IPS DF 6.9 (cell line): Measurements from ENCODE around the gene GRM2.

Source experiments
- DNase-seq: peaks from one replicate; pipeline ENCODE4 v3.0.0-alpha.2; 2013; ENCODE audit warnings: low read depth, low spot score
- H3K27ac ChIP-seq: one replicate; pipeline ENCODE4 v1.5.1; 2013; ENCODE audit warnings: low read length, control low read depth
- H3K27me3 ChIP-seq: 2 replicates; pipeline ENCODE4 v1.6.1; 2013; ENCODE audit warnings: mild to moderate bottlenecking, low read length; ENCODE audit not compliant: control insufficient read depth, insufficient read depth
- H3K36me3 ChIP-seq: 2 replicates; pipeline ENCODE4 v1.6.1; 2013; ENCODE audit warnings: low read length; ENCODE audit not compliant: control insufficient read depth, insufficient read depth
- H3K4me1 ChIP-seq: 2 replicates; pipeline ENCODE4 v1.6.1; 2013; ENCODE audit warnings: low read length; ENCODE audit not compliant: control insufficient read depth, insufficient read depth
- H3K4me3 ChIP-seq: 2 replicates; pipeline ENCODE4 v1.5.1; 2013; ENCODE audit warnings: mild to moderate bottlenecking, low read length
- H3K9me3 ChIP-seq: 2 replicates; pipeline ENCODE4 v1.6.1; 2013; ENCODE audit warnings: low read length, inconsistent platforms; ENCODE audit not compliant: control insufficient read depth, insufficient read depth
- WGBS: extraction: QIAGEN DNeasy Blood & Tissue Kit; methylation state at CpG from one replicate; pipeline ENCODE4 v1.1.7; 2013; ENCODE audit warnings: mixed read lengths, missing lambda C conversion rate; ENCODE audit not compliant: insufficient read length, insufficient coverage; 5-methylcytosine and 5-hydroxymethylcytosine counted together

Gene GRM2

GRCh38 chr3:51715231-51715976, 8.5 kb downstream of the GRM2 start:
- H3K27me3 ChIP-seq: no peaks in the 10 kb centered on the region
- H3K27ac ChIP-seq: no peak overlapping the region
- H3K4me1 ChIP-seq: no peaks in the 10 kb centered on the region; the same call in 1 of the 2 replicates
- no peaks in the 10 kb centered on the region for H3K36me3 ChIP-seq
- no peaks in the 10 kb centered on the region for H3K9me3 ChIP-seq
- H3K4me3 ChIP-seq: no peak overlapping the region
- no peak for DNase-seq
- WGBS: no CpG with 5 or more reads among the region's 36 CpGs

- no peaks in the 10 kb centered on the region for H3K27me3 ChIP-seq
- DNase-seq: no peak
- H3K27ac ChIP-seq: no peak overlapping the region
- WGBS: no CpG with 5 or more reads among the region's 8 CpGs
- H3K4me1 ChIP-seq: no peaks in the 10 kb centered on the region; the same call in 1 of the 2 replicates
- no peaks in the 10 kb centered on the region for H3K9me3 ChIP-seq
- H3K36me3 ChIP-seq: no peaks in the 10 kb centered on the region
- H3K4me3 ChIP-seq: no peak overlapping the region
Observed at GRCh38 chr3:51715977-51716294, 9.1 kb downstream of the GRM2 start.

GRCh38 chr3:51716805-51717204, 9.9 kb downstream of the GRM2 start:
- Histone ChIP-seq H3K9me3 (no peaks in the 10 kb centered on the region), H3K27ac (no peak overlapping the region), H3K27me3 (no peaks in the 10 kb centered on the region), H3K4me3 (no peak overlapping the region), H3K4me1 (no peaks in the 10 kb centered on the region; the same call in 1 of the 2 replicates), H3K36me3 (no peaks in the 10 kb centered on the region)
- no peak for DNase-seq
- no CpG with 5 or more reads among the region's 5 CpGs for WGBS

- H3K4me1 ChIP-seq: no peaks in the 10 kb centered on the region; the same call in none of the 2 replicates
- no peaks in the 10 kb centered on the region for H3K36me3 ChIP-seq
- no peak overlapping the region for H3K27ac ChIP-seq
- no peak overlapping the region for H3K4me3 ChIP-seq
- no peaks in the 10 kb centered on the region for H3K9me3 ChIP-seq
- no CpG with 5 or more reads among the region's 10 CpGs for WGBS
- no peak for DNase-seq
- H3K27me3 ChIP-seq: no peaks in the 10 kb centered on the region
Observed at GRCh38 chr3:51717446-51717845, 10.6 kb downstream of the GRM2 start.

GRCh38 chr3:51717947-51718346, 11.1 kb downstream of the GRM2 start:
- no peak overlapping the region for H3K4me3 ChIP-seq
- WGBS: no CpG with 5 or more reads among the region's 7 CpGs
- no peak for DNase-seq
- no peak overlapping the region for H3K27ac ChIP-seq
- H3K36me3 ChIP-seq: no peaks in the 10 kb centered on the region
- H3K27me3 ChIP-seq: no peaks in the 10 kb centered on the region
- no peaks in the 10 kb centered on the region for H3K9me3 ChIP-seq
- H3K4me1 ChIP-seq: no peaks in the 10 kb centered on the region; the same call in none of the 2 replicates

- Histone ChIP-seq H3K36me3 (no peaks in the 10 kb centered on the region), H3K4me1 (no peaks in the 10 kb centered on the region; the same call in none of the 2 replicates), H3K27me3 (no peaks in the 10 kb centered on the region), H3K9me3 (no peaks in the 10 kb centered on the region), H3K27ac (no peak overlapping the region), H3K4me3 (no peak overlapping the region)
- peak; percentile 64 for DNase-seq
- no CpG with 5 or more reads among the region's 16 CpGs for WGBS
Observed at GRCh38 chr3:51718547-51719409, 11.9 kb downstream of the GRM2 start.

GRCh38 chr3:51719410-51720025, 12.7 kb downstream of the GRM2 start:
- WGBS: no CpG with 5 or more reads among the region's 5 CpGs
- Histone ChIP-seq H3K4me3 (no peak overlapping the region), H3K27me3 (no peaks in the 10 kb centered on the region), H3K4me1 (no peaks in the 10 kb centered on the region; the same call in none of the 2 replicates), H3K9me3 (no peaks in the 10 kb centered on the region), H3K27ac (no peak overlapping the region), H3K36me3 (no peaks in the 10 kb centered on the region)
- no peak for DNase-seq

GRCh38 chr3:51720292-51721061, 13.6 kb downstream of the GRM2 start:
- H3K4me3 ChIP-seq: no peak overlapping the region
- H3K27ac ChIP-seq: no peak overlapping the region
- H3K9me3 ChIP-seq: no peaks in the 10 kb centered on the region
- WGBS: no CpG with 5 or more reads among the region's 12 CpGs
- H3K4me1 ChIP-seq: no peaks in the 10 kb centered on the region; the same call in none of the 2 replicates
- H3K27me3 ChIP-seq: no peaks in the 10 kb centered on the region
- H3K36me3 ChIP-seq: no peaks in the 10 kb centered on the region
- no peak for DNase-seq

- Histone ChIP-seq H3K27ac (no peak overlapping the region), H3K4me1 (no peaks in the 10 kb centered on the region; the same call in none of the 2 replicates), H3K9me3 (no peaks in the 10 kb centered on the region), H3K27me3 (no peaks in the 10 kb centered on the region), H3K4me3 (no peak overlapping the region), H3K36me3 (no peaks in the 10 kb centered on the region)
- DNase-seq: no peak
- no CpG with 5 or more reads among the region's 8 CpGs for WGBS
Observed at GRCh38 chr3:51721062-51721745, 14.3 kb downstream of the GRM2 start.
